ENCODE measurements around the gene SPON1. TPM values are rescaled to one million over a fixed set of nuclear protein-coding genes. Genes with fewer than 3 reads are reported as not detected.

The SPON1 gene
- total RNA-seq, 3 donors from 2014 or later (not counting 1 experiment from before 2014, with no cell fraction given), result 0.09 to 0.18 TPM; not detected in 1

DNA sequence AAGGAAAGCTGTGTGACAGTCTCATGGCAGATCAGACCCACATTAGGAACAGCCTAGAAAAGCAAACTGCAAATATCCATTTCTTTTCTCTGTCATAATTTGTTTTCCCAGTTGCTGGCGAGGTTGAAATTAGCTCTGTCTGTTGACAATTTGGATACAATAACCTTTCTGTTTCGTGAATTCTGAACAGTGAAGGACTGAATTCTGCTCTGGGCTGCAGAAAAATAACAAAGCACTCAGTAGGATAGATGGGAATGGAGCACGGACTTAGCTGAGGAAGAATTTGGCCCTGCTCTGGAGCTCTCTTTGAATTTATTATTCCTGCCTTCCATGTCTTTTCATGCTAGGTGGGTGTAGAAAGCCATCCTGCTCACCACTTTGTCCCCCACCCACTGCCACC is 256.2 kb downstream of the SPON1 start:
- Histone ChIP-seq H3K9me3 (ENCODE audit: control insufficient read depth, insufficient read depth, low read length) (no peaks in the 10 kb centered on the region), H3K36me3 (ENCODE audit: control insufficient read depth, insufficient read depth, low read length) (no peaks in the 10 kb centered on the region), H3K4me3 (ENCODE audit: low read length) (no peak overlapping the region), H3K27me3 (ENCODE audit: control insufficient read depth, insufficient read depth, low read length) (peaks cover 2% of the 10 kb centered on the region), H3K27ac (ENCODE audit: low read length) (no peak overlapping the region), H3K4me1 (ENCODE audit: control insufficient read depth, insufficient read depth, low read length) (no peaks in the 10 kb centered on the region)
- no peak overlapping the region for H3K4me3 Mint-ChIP-seq
- no peak for ATAC-seq
- 86% methylated on average over 3 of the region's 3 CpGs for WGBS (ENCODE audit: insufficient coverage)
- H3K4me1 Mint-ChIP-seq, result no peaks in the 10 kb centered on the region
- no peaks in the 10 kb centered on the region for H3K9me3 Mint-ChIP-seq
- no peaks in the 10 kb centered on the region for H3K36me3 Mint-ChIP-seq
- no peak for DNase-seq
- intact Hi-C loops (cut with micrococcal nuclease), result no loop called here
- H3K27ac Mint-ChIP-seq, result no peak overlapping the region
- TF ChIP-seq, protein P1, sequence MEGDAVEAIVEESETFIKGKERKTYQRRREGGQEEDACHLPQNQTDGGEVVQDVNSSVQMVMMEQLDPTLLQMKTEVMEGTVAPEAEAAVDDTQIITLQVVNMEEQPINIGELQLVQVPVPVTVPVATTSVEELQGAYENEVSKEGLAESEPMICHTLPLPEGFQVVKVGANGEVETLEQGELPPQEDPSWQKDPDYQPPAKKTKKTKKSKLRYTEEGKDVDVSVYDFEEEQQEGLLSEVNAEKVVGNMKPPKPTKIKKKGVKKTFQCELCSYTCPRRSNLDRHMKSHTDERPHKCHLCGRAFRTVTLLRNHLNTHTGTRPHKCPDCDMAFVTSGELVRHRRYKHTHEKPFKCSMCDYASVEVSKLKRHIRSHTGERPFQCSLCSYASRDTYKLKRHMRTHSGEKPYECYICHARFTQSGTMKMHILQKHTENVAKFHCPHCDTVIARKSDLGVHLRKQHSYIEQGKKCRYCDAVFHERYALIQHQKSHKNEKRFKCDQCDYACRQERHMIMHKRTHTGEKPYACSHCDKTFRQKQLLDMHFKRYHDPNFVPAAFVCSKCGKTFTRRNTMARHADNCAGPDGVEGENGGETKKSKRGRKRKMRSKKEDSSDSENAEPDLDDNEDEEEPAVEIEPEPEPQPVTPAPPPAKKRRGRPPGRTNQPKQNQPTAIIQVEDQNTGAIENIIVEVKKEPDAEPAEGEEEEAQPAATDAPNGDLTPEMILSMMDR (IDR thresholded peaks at IDR 0.05), result no peak
- H3K27me3 Mint-ChIP-seq (ENCODE audit: low read depth in 2 of 2), result peaks cover 17 to 30% of the 10 kb centered on the region in 2 donors

DNA sequence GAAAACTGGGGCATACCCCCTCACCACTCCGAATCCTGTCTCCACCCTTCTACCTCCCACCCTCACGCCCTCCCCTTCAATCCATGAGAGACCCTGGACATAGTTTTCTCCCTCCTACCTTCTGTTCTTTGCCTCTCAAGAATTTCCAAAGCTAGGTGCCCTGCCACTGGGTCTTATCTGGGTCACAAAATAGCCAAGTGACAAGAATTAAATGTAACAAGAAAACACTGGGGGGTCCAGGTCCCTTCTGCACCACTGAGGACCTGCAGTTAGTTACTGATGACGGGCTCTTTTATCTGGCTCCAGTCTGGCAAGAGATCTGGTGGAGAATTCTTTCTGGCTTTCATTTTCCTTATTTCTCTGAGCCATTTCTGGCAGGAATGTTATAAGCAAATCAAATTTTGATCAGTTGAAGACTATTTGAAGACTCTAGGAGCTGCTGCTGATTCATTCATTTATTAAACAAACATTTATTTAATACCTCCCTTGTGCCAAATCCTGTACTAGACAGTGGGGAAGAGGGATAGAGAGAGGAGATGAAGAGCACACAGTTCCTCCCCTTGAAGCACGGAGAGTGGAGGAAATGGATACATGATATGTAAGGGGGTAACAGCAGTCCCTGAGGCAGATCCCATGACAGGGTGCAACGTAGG is 261.2 kb downstream of the SPON1 start:
- intact Hi-C loops (cut with micrococcal nuclease), result no loop called here
- H3K27me3 Mint-ChIP-seq (ENCODE audit: low read depth in 2 of 2), result peaks cover 8 to 22% of the 10 kb centered on the region in 2 donors
- 82% methylated on average over 5 of the region's 5 CpGs for WGBS (ENCODE audit: insufficient coverage)
- no peak overlapping the region for H3K4me3 ChIP-seq (ENCODE audit: low read length)
- no peak for ATAC-seq
- H3K4me1 Mint-ChIP-seq, result no peaks in the 10 kb centered on the region
- no peaks in the 10 kb centered on the region for H3K4me1 ChIP-seq (ENCODE audit: control insufficient read depth, insufficient read depth, low read length)
- no peak overlapping the region for H3K27ac Mint-ChIP-seq
- H3K9me3 Mint-ChIP-seq, result no peaks in the 10 kb centered on the region
- no peaks in the 10 kb centered on the region for H3K27me3 ChIP-seq (ENCODE audit: control insufficient read depth, insufficient read depth, low read length)
- no peak overlapping the region for H3K27ac ChIP-seq (ENCODE audit: low read length)
- no peaks in the 10 kb centered on the region for H3K36me3 Mint-ChIP-seq
- no peaks in the 10 kb centered on the region for H3K9me3 ChIP-seq (ENCODE audit: control insufficient read depth, insufficient read depth, low read length)
- TF ChIP-seq, protein P1 (IDR thresholded peaks at IDR 0.05), result no peak
- H3K36me3 ChIP-seq (ENCODE audit: control insufficient read depth, insufficient read depth, low read length), result no peaks in the 10 kb centered on the region
- H3K4me3 Mint-ChIP-seq, result no peak overlapping the region
- no peak for DNase-seq

DNA sequence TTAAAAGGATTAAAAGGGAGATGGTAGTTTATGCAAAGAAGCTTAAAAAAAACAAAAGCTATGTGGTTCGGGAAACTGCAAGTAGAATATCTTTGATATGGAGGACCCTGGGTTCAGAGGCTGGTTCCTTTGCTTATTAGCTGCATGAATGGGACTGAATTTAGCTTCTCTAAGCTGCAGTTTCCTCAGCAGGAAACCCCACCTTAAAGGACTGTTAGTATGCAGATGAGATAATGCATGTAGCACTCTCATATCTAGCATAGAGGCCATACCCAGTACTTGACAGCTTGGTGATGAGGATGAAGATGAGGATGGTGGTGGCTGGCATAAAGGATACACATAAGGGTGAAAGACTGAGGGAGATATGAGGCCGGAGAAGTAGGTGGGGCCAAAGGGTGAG is 261.9 kb downstream of the SPON1 start:
- Histone ChIP-seq H3K36me3 (ENCODE audit: control insufficient read depth, insufficient read depth, low read length) (no peaks in the 10 kb centered on the region), H3K27ac (ENCODE audit: low read length) (no peak overlapping the region), H3K9me3 (ENCODE audit: control insufficient read depth, insufficient read depth, low read length) (no peaks in the 10 kb centered on the region), H3K27me3 (ENCODE audit: control insufficient read depth, insufficient read depth, low read length) (no peaks in the 10 kb centered on the region), H3K4me3 (ENCODE audit: low read length) (no peak overlapping the region), H3K4me1 (ENCODE audit: control insufficient read depth, insufficient read depth, low read length) (no peaks in the 10 kb centered on the region)
- Mint-ChIP-seq H3K27ac (no peak overlapping the region), H3K4me3 (no peak overlapping the region), H3K27me3 (ENCODE audit: low read depth in 2 of 2) (peaks cover 4 to 16% of the 10 kb centered on the region in 2 donors), H3K4me1 (no peaks in the 10 kb centered on the region), H3K9me3 (no peaks in the 10 kb centered on the region), H3K36me3 (no peaks in the 10 kb centered on the region)
- intact Hi-C loops (cut with micrococcal nuclease), result no loop called here
- DNase-seq, result no peak
- ATAC-seq, result no peak
- 80% methylated on average over 2 of the region's 2 CpGs for WGBS (ENCODE audit: insufficient coverage)
- TF ChIP-seq, protein P1 (IDR thresholded peaks at IDR 0.05), result no peak

DNA sequence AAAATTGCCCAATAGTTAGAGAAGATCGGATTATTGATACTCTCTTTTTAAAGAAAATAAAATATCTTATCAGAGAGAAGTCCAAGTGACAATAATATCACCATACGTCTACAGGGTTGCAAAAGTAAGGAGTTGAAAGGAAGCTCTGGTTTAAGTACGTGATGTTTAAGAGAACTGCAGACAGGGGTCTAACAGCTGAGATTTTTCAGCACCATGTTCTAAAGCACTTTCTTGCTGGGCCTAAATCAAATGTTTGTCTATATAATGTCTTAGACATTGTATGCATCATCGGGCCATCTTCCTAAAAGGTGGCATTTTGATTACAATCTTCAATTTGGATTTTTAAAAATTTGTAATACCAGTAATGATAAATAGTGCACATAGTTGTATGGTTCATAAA is 263.1 kb downstream of the SPON1 start:
- no peaks in the 10 kb centered on the region for H3K27me3 ChIP-seq (ENCODE audit: control insufficient read depth, insufficient read depth, low read length)
- H3K9me3 ChIP-seq (ENCODE audit: control insufficient read depth, insufficient read depth, low read length), result no peaks in the 10 kb centered on the region
- no peak overlapping the region for H3K27ac ChIP-seq (ENCODE audit: low read length)
- DNase-seq, result no peak
- H3K36me3 ChIP-seq (ENCODE audit: control insufficient read depth, insufficient read depth, low read length), result no peaks in the 10 kb centered on the region
- Mint-ChIP-seq H3K27me3 (ENCODE audit: low read depth in 2 of 2) (peaks cover 5 to 13% of the 10 kb centered on the region in 2 donors), H3K9me3 (no peaks in the 10 kb centered on the region), H3K4me1 (no peaks in the 10 kb centered on the region), H3K4me3 (no peak overlapping the region), H3K36me3 (no peaks in the 10 kb centered on the region), H3K27ac (no peak overlapping the region)
- TF ChIP-seq, protein P1 (IDR thresholded peaks at IDR 0.05), result no peak
- intact Hi-C loops (cut with micrococcal nuclease), result no loop called here
- H3K4me3 ChIP-seq (ENCODE audit: low read length), result no peak overlapping the region
- H3K4me1 ChIP-seq (ENCODE audit: control insufficient read depth, insufficient read depth, low read length), result no peaks in the 10 kb centered on the region
- no peak for ATAC-seq
- WGBS (ENCODE audit: insufficient coverage), result 97% methylated on average over 2 of the region's 4 CpGs

All from natural killer cell (primary cell).